ENCODE data around the gene RNF126.
A peak's percentile ranks its signal among the peaks of the same experiment; 100 is the strongest.
"Not testable (repeated sequence)": the region's sequence is repeated elsewhere in the genome, so short reads cannot be mapped to it uniquely, and the experiment has no call there.

The RNF126 gene

GRCh38 chr19:629961-630714 is 32.9 kb downstream of the RNF126 start:
- no peak for DNase-seq (ENCODE audit: low read depth, low spot score)

GRCh38 chr19:629515-629914 is 33.5 kb downstream of the RNF126 start:
- not testable (repeated sequence) for DNase-seq (ENCODE audit: low read depth, low spot score)

- no peak for DNase-seq (ENCODE audit: low read depth, low spot score)
Measured at GRCh38 chr19:628168-628567, 34.8 kb downstream of the RNF126 start.

GRCh38 chr19:626566-626965 is 36.4 kb downstream of the RNF126 start:
- DNase-seq (ENCODE audit: low read depth, low spot score) = not testable (repeated sequence)

GRCh38 chr19:625257-625656 is 37.8 kb downstream of the RNF126 start:
- DNase-seq (ENCODE audit: low read depth, low spot score) = no peak

- no peak for DNase-seq (ENCODE audit: low read depth, low spot score)
Measured at GRCh38 chr19:624433-625109, 38.4 kb downstream of the RNF126 start.

- peak; percentile 98 for DNase-seq (ENCODE audit: low read depth, low spot score)
Measured at GRCh38 chr19:623974-624373, 39.0 kb downstream of the RNF126 start.

- no peak for DNase-seq (ENCODE audit: low read depth, low spot score)
Measured at GRCh38 chr19:623175-623916, 39.7 kb downstream of the RNF126 start.

GRCh38 chr19:622666-623065 is 40.3 kb downstream of the RNF126 start:
- no peak for DNase-seq (ENCODE audit: low read depth, low spot score)

GRCh38 chr19:621819-622218 is 41.2 kb downstream of the RNF126 start:
- DNase-seq (ENCODE audit: low read depth, low spot score) = no peak

- DNase-seq (ENCODE audit: low read depth, low spot score) = not testable (repeated sequence)
Measured at GRCh38 chr19:621191-621590, 41.8 kb downstream of the RNF126 start.

- no peak for DNase-seq (ENCODE audit: low read depth, low spot score)
Measured at GRCh38 chr19:620166-620862, 42.7 kb downstream of the RNF126 start.

GRCh38 chr19:619286-620002 is 43.6 kb downstream of the RNF126 start:
- DNase-seq (ENCODE audit: low read depth, low spot score) = no peak

- no peak for DNase-seq (ENCODE audit: low read depth, low spot score)
Measured at GRCh38 chr19:618674-619285, 44.2 kb downstream of the RNF126 start.

- no peak for DNase-seq (ENCODE audit: low read depth, low spot score)
Measured at GRCh38 chr19:618247-618619, 44.8 kb downstream of the RNF126 start.

GRCh38 chr19:617551-618246 is 45.3 kb downstream of the RNF126 start:
- no peak for DNase-seq (ENCODE audit: low read depth, low spot score)

- no peak for DNase-seq (ENCODE audit: low read depth, low spot score)
Measured at GRCh38 chr19:616747-617526, 46.1 kb downstream of the RNF126 start.

- DNase-seq (ENCODE audit: low read depth, low spot score) = no peak
Measured at GRCh38 chr19:616062-616700, 46.8 kb downstream of the RNF126 start.

- DNase-seq (ENCODE audit: low read depth, low spot score) = no peak
Measured at GRCh38 chr19:615619-616018, 47.4 kb downstream of the RNF126 start.

All from smooth muscle cell of the brain vasculature (primary cell).